ENCODE results near the gene SLF2. TPM values are rescaled to one million over a fixed set of nuclear protein-coding genes. Genes with fewer than 3 reads are reported as not detected.

The SLF2 gene
- total RNA-seq, 2 donors from 2014 or later, result 25.3 to 77.8 TPM

DNA sequence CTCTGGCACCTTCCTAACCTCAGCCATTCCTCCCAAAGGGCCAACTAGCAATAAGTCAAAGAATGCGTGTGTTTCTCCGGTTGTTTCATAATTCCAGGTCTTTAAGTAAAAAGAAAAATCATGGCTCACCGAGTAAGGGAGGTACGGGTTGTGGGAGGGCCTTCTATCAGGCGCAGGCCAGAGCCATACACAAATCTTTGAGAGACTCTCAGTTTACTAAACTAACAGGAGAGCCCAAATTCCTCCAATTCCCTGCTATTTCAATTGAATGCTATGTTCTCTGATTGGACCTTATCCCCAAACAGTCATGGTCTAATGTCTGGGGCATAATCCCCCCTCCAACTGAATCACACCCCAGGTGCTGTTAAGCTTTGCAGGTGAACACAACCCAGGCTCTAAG lies 26.2 kb upstream of the SLF2 start:
- Histone ChIP-seq H3K36me3 (no peaks in the 10 kb centered on the region), H3K4me3 (no peak overlapping the region), H3K9me3 (no peaks in the 10 kb centered on the region), H3K27ac (no peak overlapping the region), H3K4me1 (replicated peaks) (no peaks in the 10 kb centered on the region), H3K27me3 (replicated peaks; ENCODE audit: insufficient read depth) (no peaks in the 10 kb centered on the region)
- 93% methylated on average over 5 of the region's 5 CpGs for WGBS
- TF ChIP-seq POLR2A (IDR thresholded peaks at IDR 0.05), result no peak
- TF ChIP-seq, protein P1, sequence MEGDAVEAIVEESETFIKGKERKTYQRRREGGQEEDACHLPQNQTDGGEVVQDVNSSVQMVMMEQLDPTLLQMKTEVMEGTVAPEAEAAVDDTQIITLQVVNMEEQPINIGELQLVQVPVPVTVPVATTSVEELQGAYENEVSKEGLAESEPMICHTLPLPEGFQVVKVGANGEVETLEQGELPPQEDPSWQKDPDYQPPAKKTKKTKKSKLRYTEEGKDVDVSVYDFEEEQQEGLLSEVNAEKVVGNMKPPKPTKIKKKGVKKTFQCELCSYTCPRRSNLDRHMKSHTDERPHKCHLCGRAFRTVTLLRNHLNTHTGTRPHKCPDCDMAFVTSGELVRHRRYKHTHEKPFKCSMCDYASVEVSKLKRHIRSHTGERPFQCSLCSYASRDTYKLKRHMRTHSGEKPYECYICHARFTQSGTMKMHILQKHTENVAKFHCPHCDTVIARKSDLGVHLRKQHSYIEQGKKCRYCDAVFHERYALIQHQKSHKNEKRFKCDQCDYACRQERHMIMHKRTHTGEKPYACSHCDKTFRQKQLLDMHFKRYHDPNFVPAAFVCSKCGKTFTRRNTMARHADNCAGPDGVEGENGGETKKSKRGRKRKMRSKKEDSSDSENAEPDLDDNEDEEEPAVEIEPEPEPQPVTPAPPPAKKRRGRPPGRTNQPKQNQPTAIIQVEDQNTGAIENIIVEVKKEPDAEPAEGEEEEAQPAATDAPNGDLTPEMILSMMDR (IDR thresholded peaks at IDR 0.05), result no peak
- TF ChIP-seq POLR2AphosphoS5 (IDR thresholded peaks at IDR 0.05), result no peak
- no peak for DNase-seq (ENCODE audit: low spot score)
- intact Hi-C loops (cut with DNase I), result no loop called here

DNA sequence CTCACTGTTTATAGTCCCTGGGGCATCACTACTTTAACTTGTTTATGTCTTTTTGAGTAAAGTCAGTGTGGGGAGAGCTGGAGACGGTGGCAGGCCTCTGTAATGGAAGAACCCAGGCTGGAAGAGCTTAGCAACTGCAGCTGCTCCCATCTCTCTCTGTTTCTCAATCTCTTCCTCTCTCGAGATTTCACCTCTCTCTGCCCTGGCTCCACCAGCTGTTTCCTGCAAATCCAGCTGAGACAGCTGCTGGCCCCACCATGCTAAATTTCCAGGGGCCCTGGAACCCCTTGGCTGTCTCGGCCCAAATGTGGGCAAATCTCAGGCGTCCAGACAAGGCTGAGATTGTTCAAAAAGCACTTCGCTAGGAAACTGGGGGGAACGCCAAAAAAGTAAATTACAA lies 25.8 kb upstream of the SLF2 start:
- Histone ChIP-seq H3K27ac (no peak overlapping the region), H3K9me3 (no peaks in the 10 kb centered on the region), H3K4me3 (no peak overlapping the region), H3K36me3 (no peaks in the 10 kb centered on the region), H3K4me1 (replicated peaks) (no peaks in the 10 kb centered on the region), H3K27me3 (replicated peaks; ENCODE audit: insufficient read depth) (no peaks in the 10 kb centered on the region)
- WGBS, result 62% methylated on average over 6 of the region's 6 CpGs
- TF ChIP-seq POLR2AphosphoS5 (IDR thresholded peaks at IDR 0.05), result no peak
- TF ChIP-seq POLR2A (IDR thresholded peaks at IDR 0.05), result no peak
- TF ChIP-seq, protein P1 (IDR thresholded peaks at IDR 0.05), result no peak
- intact Hi-C loops (cut with DNase I), result no loop called here
- DNase-seq (ENCODE audit: low spot score), result no peak

DNA sequence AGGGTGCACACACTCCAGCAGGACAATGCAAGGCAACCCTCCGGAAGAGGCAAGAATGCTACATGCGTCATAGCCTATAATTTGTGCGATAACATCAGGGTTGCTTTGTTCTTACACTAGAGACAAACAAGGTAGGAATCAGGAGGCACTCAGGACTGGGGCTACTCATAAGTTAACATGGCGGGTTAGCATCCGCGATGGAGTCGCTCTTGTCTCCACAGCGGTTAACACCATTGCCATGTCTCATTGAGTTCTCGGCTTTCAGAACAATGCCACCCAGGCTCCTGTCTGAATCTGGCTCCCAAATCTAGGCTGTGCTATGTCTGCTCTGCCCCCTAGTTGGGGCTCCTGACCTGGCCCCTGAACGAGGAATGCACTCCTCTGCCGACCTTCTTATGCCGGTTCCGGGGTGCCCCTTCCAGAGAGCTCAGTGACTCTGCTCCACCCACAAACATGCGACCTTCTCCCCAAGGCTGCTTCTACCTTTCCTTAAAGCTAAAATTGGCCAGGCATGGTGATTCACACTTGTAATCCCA lies 24.9 kb upstream of the SLF2 start:
- no peaks in the 10 kb centered on the region for H3K36me3 ChIP-seq
- 75% methylated on average over 14 of the region's 14 CpGs for WGBS
- H3K9me3 ChIP-seq, result no peaks in the 10 kb centered on the region
- DNase-seq (ENCODE audit: low spot score), result no peak
- TF ChIP-seq POLR2AphosphoS5 (IDR thresholded peaks at IDR 0.05) (no peak), POLR2A (IDR thresholded peaks at IDR 0.05) (no peak)
- TF ChIP-seq, protein P1 (IDR thresholded peaks at IDR 0.05), result no peak
- H3K4me3 ChIP-seq, result no peak overlapping the region
- H3K27me3 ChIP-seq (replicated peaks; ENCODE audit: insufficient read depth), result no peaks in the 10 kb centered on the region
- H3K4me1 ChIP-seq (replicated peaks), result no peaks in the 10 kb centered on the region
- H3K27ac ChIP-seq, result no peak overlapping the region
- intact Hi-C loops (cut with DNase I), result no loop called here

DNA sequence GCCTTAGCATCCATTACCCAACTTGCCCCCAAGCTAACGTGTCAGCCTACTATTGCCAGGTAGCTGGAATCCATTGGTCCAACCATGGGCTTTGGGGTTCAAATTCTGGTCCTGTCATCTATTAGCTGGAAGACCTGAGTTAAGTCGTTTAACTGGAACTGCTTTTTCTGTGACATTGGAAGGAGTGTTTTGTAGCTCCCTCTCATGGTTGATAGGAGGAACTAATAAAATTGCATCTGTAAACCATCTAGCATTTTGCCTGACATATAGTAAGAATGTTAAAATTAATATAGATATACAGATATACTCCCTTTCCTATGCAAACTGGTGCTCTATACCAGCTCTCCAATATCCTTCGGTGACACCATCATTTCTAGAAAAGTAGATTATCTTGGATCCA lies 23.8 kb upstream of the SLF2 start:
- TF ChIP-seq POLR2AphosphoS5 (IDR thresholded peaks at IDR 0.05) (no peak), POLR2A (IDR thresholded peaks at IDR 0.05) (no peak)
- TF ChIP-seq, protein P1 (IDR thresholded peaks at IDR 0.05), result no peak
- Histone ChIP-seq H3K9me3 (no peaks in the 10 kb centered on the region), H3K27me3 (replicated peaks; ENCODE audit: insufficient read depth) (no peaks in the 10 kb centered on the region), H3K27ac (no peak overlapping the region), H3K4me3 (no peak overlapping the region), H3K36me3 (no peaks in the 10 kb centered on the region), H3K4me1 (replicated peaks) (no peaks in the 10 kb centered on the region)
- WGBS, result 75% methylated on average over 3 of the region's 3 CpGs
- intact Hi-C loops (cut with DNase I), result no loop called here
- no peak for DNase-seq (ENCODE audit: low spot score)

DNA sequence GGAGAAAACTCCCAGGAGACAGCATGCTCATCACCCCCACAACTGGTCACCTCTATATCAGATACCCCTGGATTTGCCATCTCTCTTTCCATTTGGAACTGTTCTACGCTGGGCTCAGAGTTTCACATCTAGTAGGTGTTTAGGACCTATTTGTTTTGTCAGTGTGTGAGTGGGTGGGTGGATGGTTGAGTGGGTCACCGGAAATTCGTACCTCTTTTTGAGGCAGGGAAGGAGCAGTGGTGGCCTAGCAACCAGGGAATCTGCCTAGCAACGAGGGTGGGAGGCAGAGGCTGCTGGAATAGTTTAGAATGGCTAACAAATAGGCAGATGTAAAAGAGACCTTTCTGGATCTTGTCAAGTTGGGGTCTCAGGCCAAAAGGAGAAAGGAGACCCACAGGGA lies 23.2 kb upstream of the SLF2 start:
- H3K36me3 ChIP-seq, result no peaks in the 10 kb centered on the region
- H3K27ac ChIP-seq, result peak overlapping the region in 1 of 2 donors; percentile 13
- H3K9me3 ChIP-seq, result no peaks in the 10 kb centered on the region
- no peak overlapping the region for H3K4me3 ChIP-seq
- TF ChIP-seq POLR2A (IDR thresholded peaks at IDR 0.05), result no peak
- no peaks in the 10 kb centered on the region for H3K27me3 ChIP-seq (replicated peaks; ENCODE audit: insufficient read depth)
- DNase-seq (ENCODE audit: low spot score), result no peak
- H3K4me1 ChIP-seq (replicated peaks), result no peaks in the 10 kb centered on the region
- WGBS, result 55% methylated on average over 4 of the region's 4 CpGs
- intact Hi-C loops (cut with DNase I), result no loop called here

All from prostate gland (tissue), 2 donors.